Measurements from ENCODE around the gene OPN4.

- no peak for TF ChIP-seq POLR2A (IDR thresholded peaks at IDR 0.05)
- TF ChIP-seq, protein P1, sequence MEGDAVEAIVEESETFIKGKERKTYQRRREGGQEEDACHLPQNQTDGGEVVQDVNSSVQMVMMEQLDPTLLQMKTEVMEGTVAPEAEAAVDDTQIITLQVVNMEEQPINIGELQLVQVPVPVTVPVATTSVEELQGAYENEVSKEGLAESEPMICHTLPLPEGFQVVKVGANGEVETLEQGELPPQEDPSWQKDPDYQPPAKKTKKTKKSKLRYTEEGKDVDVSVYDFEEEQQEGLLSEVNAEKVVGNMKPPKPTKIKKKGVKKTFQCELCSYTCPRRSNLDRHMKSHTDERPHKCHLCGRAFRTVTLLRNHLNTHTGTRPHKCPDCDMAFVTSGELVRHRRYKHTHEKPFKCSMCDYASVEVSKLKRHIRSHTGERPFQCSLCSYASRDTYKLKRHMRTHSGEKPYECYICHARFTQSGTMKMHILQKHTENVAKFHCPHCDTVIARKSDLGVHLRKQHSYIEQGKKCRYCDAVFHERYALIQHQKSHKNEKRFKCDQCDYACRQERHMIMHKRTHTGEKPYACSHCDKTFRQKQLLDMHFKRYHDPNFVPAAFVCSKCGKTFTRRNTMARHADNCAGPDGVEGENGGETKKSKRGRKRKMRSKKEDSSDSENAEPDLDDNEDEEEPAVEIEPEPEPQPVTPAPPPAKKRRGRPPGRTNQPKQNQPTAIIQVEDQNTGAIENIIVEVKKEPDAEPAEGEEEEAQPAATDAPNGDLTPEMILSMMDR (IDR thresholded peaks at IDR 0.05), result no peak
Observed at GRCh38 chr10:86708783-86709380, 54.5 kb downstream of the OPN4 start.

Measured in testis (tissue), 2 donors.